Measurements from ENCODE around the gene SLC17A9. TPM values are rescaled to one million over a fixed set of nuclear protein-coding genes. Genes with fewer than 3 reads are reported as not detected.

SLC17A9 gene
- total and polyA plus RNA-seq, 2 of the 8 experiments (the other 6 are each of a cell fraction or from before 2014, with no cell fraction given) = 23.5 to 35.2 TPM

- H4K91ac ChIP-seq (replicated peaks; ENCODE audit: insufficient read length, low read length) = no peak overlapping the region
- no peak overlapping the region for H2BK15ac ChIP-seq (ENCODE audit: low read length)
- H3K79me1 ChIP-seq (ENCODE audit: low read depth, low read length) = peaks cover 3% of the 10 kb centered on the region
- no peak for FAIRE-seq
- no peak overlapping the region for H2AK5ac ChIP-seq (ENCODE audit: low read depth, low read length)
- H3K4ac ChIP-seq (replicated peaks; ENCODE audit: insufficient read length, low read depth, low read length) = no peak overlapping the region
- no peak overlapping the region for H3K56ac ChIP-seq (replicated peaks; ENCODE audit: insufficient read length, low read depth, low read length)
- no peak overlapping the region for H2BK5ac ChIP-seq (ENCODE audit: low read depth, low read length)
- TF ChIP-seq RXRA (IDR thresholded peaks at IDR 0.05; ENCODE audit: insufficient read depth, low read depth, low read length) (no peak), PHF8 (conservative IDR thresholded peaks at IDR 0.05; ENCODE audit: low read depth, low read length) (no peak), FOSL1 (IDR thresholded peaks at IDR 0.05; ENCODE audit: insufficient read depth, low read depth, low read length) (no peak), CBX5 (IDR thresholded peaks at IDR 0.05; ENCODE audit: low read depth, low read length) (no peak), RBBP5 (IDR thresholded peaks at IDR 0.05; ENCODE audit: borderline replicate concordance, low read depth, low read length) (no peak), NRF1 (IDR thresholded peaks at IDR 0.05; ENCODE audit: low read depth, low read length) (no peak), POLR2AphosphoS5 (IDR thresholded peaks at IDR 0.05; ENCODE audit: low read depth, low read length) (no peak), GABPA (IDR thresholded peaks at IDR 0.05; ENCODE audit: borderline replicate concordance, insufficient read depth, low read length) (no peak)
- no peak overlapping the region for H2BK12ac ChIP-seq (ENCODE audit: low read depth, low read length)
- H3K14ac ChIP-seq (ENCODE audit: insufficient read length) = no peak overlapping the region
- no peak overlapping the region; a peak in 1 of 7 replicates for H3K9ac ChIP-seq (replicated peaks in 1 of 4; ENCODE audit: extremely low read depth in 1 of 4, low read depth in 3 of 4, low read length in 3 of 4)
- 73% methylated on average over 3 of the region's 3 CpGs; no CpG with 5 or more reads in 1 of the 2 experiments for WGBS, 2 experiments (ENCODE audit: extremely low coverage in 1 of 2, insufficient coverage in 1 of 2, insufficient read length in 1 of 2, insufficient replicate concordance in 2 of 2, low coverage in 1 of 2, low lambda C conversion rate in 2 of 2, missing lambda C conversion rate in 1 of 2)
- H3K36me3 ChIP-seq (ENCODE audit: control insufficient read depth in 2 of 4, insufficient read depth in 4 of 4, low read length in 3 of 4) = peaks cover 0 to 6% (median 2%) of the 10 kb centered on the region in 4 experiments; a peak in 4 of 8 replicates
- no peak overlapping the region for H2BK120ac ChIP-seq (replicated peaks; ENCODE audit: low read depth, low read length)
- POLR2A ChIA-PET (ENCODE audit: partially characterized antibody) = interaction anchor here (1.9 to 20.3 kb wide), 6 partner anchors 8 to 25 kb away, joined by 5 to 363 read pairs (median 16); partner anchors contain the start of genes DIDO1 and GID8
- H4K20me1 ChIP-seq (replicated peaks in 1 of 2; ENCODE audit: control insufficient read depth in 1 of 2, insufficient read depth in 2 of 2, low read length in 2 of 2) = peaks cover 56 to 59% of the 10 kb centered on the region in 2 experiments
- CTCF ChIA-PET (ENCODE audit: partially characterized antibody) = interaction anchor here (0.6 to 6.0 kb wide), 7 partner anchors 9 to 315 kb away, joined by 3 to 58 read pairs (median 4); partner anchors contain the start of gene DIDO1
- H3K23ac ChIP-seq (ENCODE audit: insufficient read length) = no peak overlapping the region
- no peak overlapping the region for H4K5ac ChIP-seq (ENCODE audit: insufficient read length, low read depth, low read length)
- peak overlapping the region; percentile 35 to 40; a peak in 2 of 4 replicates for H3K4me2 ChIP-seq (ENCODE audit: insufficient read depth in 1 of 2, low read depth in 2 of 2, low read length in 2 of 2)
- H3K9me3 ChIP-seq (ENCODE audit: insufficient read depth in 2 of 2, low read depth in 1 of 2, low read length in 1 of 2) = no peaks in the 10 kb centered on the region
- no peak overlapping the region for H2BK20ac ChIP-seq (ENCODE audit: low read length)
- no peaks in the 10 kb centered on the region for H3K23me2 ChIP-seq (ENCODE audit: low read depth, low read length)
- DNase-seq (ENCODE audit: low read depth in 1 of 2, low spot score in 2 of 2) = no peak
- H4K8ac ChIP-seq (ENCODE audit: extremely low read depth, insufficient read depth, low read length) = no peak overlapping the region
- H2AFZ ChIP-seq (ENCODE audit: low read length) = no peak overlapping the region
- peaks cover 17 to 46% (median 38%) of the 10 kb centered on the region in 4 experiments; a peak in 6 of 7 replicates for H3K4me1 ChIP-seq (replicated peaks in 1 of 4; ENCODE audit: control insufficient read depth in 3 of 4, insufficient read depth in 4 of 4, low read length in 3 of 4)
- no peak overlapping the region; a peak in 1 of 8 replicates for H3K4me3 ChIP-seq (ENCODE audit: extremely low read depth in 1 of 4, insufficient read depth in 2 of 4, low read depth in 3 of 4, low read length in 4 of 4)
- no peak overlapping the region for H3K27ac ChIP-seq (ENCODE audit: low read depth, low read length)
- H3K79me2 ChIP-seq (ENCODE audit: control insufficient read depth in 1 of 2, insufficient read depth in 2 of 2, low read length in 2 of 2) = peaks cover 76 to 100% of the 10 kb centered on the region in 2 experiments
- H3K18ac ChIP-seq (ENCODE audit: extremely low read depth, low read length) = no peak overlapping the region
- no peaks in the 10 kb centered on the region for H3K27me3 ChIP-seq (replicated peaks in 1 of 4; ENCODE audit: control insufficient read depth in 3 of 4, extremely low read depth in 1 of 4, insufficient read depth in 3 of 4, low read length in 3 of 4)
Measured at GRCh38 chr20:62917720-62918119, 34.8 kb upstream of the SLC17A9 start.

Data from H1 (cell line).